Hindlimb muscle (tissue), 1 donor: Measurements from ENCODE around the gene ST6GALNAC6. TPM values are rescaled to one million over a fixed set of nuclear protein-coding genes. Genes with fewer than 3 reads are reported as not detected.

Experiments
- DNase-seq: peaks from one replicate; pipeline ENCODE4 v3.0.0-alpha.2; 2013
- polyA plus RNA-seq: library from polyadenylated mRNA; unstranded; fragments of 120-200 nt; gene quantifications from one replicate; pipeline ENCODE4 v1.2.1, GENCODE V29; 2013; ENCODE audit not compliant: insufficient read length

ST6GALNAC6 gene
- polyA plus RNA-seq, 1 donor = 70.5 TPM

- no peak for DNase-seq
Observed at GRCh38 chr9:127931092-127931881, 31.9 kb upstream of the ST6GALNAC6 start.

- DNase-seq = peak; percentile 80
Observed at GRCh38 chr9:127930231-127931091, 31.1 kb upstream of the ST6GALNAC6 start, which contains the start of gene PIP5KL1. TSS of gene PIP5KL1 (minus strand) at chr9:127930777. CDS start at chr9:127930752, 25 bp downstream.

GRCh38 chr9:127929625-127929979 is 30.2 kb upstream of the ST6GALNAC6 start:
- DNase-seq = no peak

- DNase-seq = no peak
Observed at GRCh38 chr9:127928676-127929624, 29.5 kb upstream of the ST6GALNAC6 start.

GRCh38 chr9:127927988-127928675 is 28.7 kb upstream of the ST6GALNAC6 start:
- DNase-seq = no peak

GRCh38 chr9:127927201-127927987 is 28.0 kb upstream of the ST6GALNAC6 start:
- DNase-seq = no peak

GRCh38 chr9:127926906-127927200 is 27.4 kb upstream of the ST6GALNAC6 start:
- DNase-seq = no peak

GRCh38 chr9:127925959-127926905 is 26.8 kb upstream of the ST6GALNAC6 start:
- no peak for DNase-seq

- no peak for DNase-seq
Observed at GRCh38 chr9:127924736-127925444, 25.5 kb upstream of the ST6GALNAC6 start.

- DNase-seq = no peak
Observed at GRCh38 chr9:127923771-127924170, 24.4 kb upstream of the ST6GALNAC6 start.

GRCh38 chr9:127923046-127923445 is 23.6 kb upstream of the ST6GALNAC6 start:
- no peak for DNase-seq

GRCh38 chr9:127921557-127922120 is 22.2 kb upstream of the ST6GALNAC6 start:
- DNase-seq = no peak

- DNase-seq = no peak
Observed at GRCh38 chr9:127920794-127921193, 21.4 kb upstream of the ST6GALNAC6 start.

GRCh38 chr9:127919253-127919815 is 19.9 kb upstream of the ST6GALNAC6 start:
- no peak for DNase-seq

- DNase-seq = no peak
Observed at GRCh38 chr9:127918183-127919107, 19.0 kb upstream of the ST6GALNAC6 start.

- no peak for DNase-seq
Observed at GRCh38 chr9:127917603-127918002, 18.2 kb upstream of the ST6GALNAC6 start.
